ENCODE data around the gene ALDH3B2. TPM values are rescaled to one million over a fixed set of nuclear protein-coding genes. Genes with fewer than 3 reads are reported as not detected.

The ALDH3B2 gene
- total RNA-seq, 1 donor from 2014 or later: 0.65 TPM

- intact Hi-C loops (cut with DNase I): no loop called here
- Histone ChIP-seq H3K27ac (no peak overlapping the region), H3K36me3 (no peaks in the 10 kb centered on the region), H3K9me3 (no peaks in the 10 kb centered on the region), H3K4me1 (no peaks in the 10 kb centered on the region), H3K27me3 (ENCODE audit: low read depth) (peaks cover under 1% of the 10 kb centered on the region), H3K4me3 (no peak overlapping the region)
- TF ChIP-seq CTCF (IDR thresholded peaks at IDR 0.05): no peak
- no peak for ATAC-seq
- no peak for DNase-seq
These were observed 6.3 kb downstream of the ALDH3B2 start for GRCh38 chr11:67668192-67668551.

GRCh38 chr11:67667490-67668191 is 6.8 kb downstream of the ALDH3B2 start:
- H3K36me3 ChIP-seq: no peaks in the 10 kb centered on the region
- ATAC-seq (no peak), DNase-seq (no peak)
- H3K9me3 ChIP-seq: no peaks in the 10 kb centered on the region
- H3K4me1 ChIP-seq: no peaks in the 10 kb centered on the region
- no peaks in the 10 kb centered on the region for H3K27me3 ChIP-seq (ENCODE audit: low read depth)
- H3K27ac ChIP-seq: no peak overlapping the region
- intact Hi-C loops (cut with DNase I): no loop called here
- H3K4me3 ChIP-seq: no peak overlapping the region
- no peak for TF ChIP-seq CTCF (IDR thresholded peaks at IDR 0.05)

- intact Hi-C loops (cut with DNase I): no loop called here
- no peak overlapping the region for H3K4me3 ChIP-seq
- no peaks in the 10 kb centered on the region for H3K27me3 ChIP-seq (ENCODE audit: low read depth)
- no peak for TF ChIP-seq CTCF (IDR thresholded peaks at IDR 0.05)
- no peaks in the 10 kb centered on the region for H3K4me1 ChIP-seq
- no peak for ATAC-seq
- no peak overlapping the region for H3K27ac ChIP-seq
- H3K36me3 ChIP-seq: no peaks in the 10 kb centered on the region
- DNase-seq: no peak
- H3K9me3 ChIP-seq: no peaks in the 10 kb centered on the region
These were observed 7.5 kb downstream of the ALDH3B2 start for GRCh38 chr11:67666676-67667489.

GRCh38 chr11:67666303-67666645 is 8.1 kb downstream of the ALDH3B2 start:
- Histone ChIP-seq H3K9me3 (no peaks in the 10 kb centered on the region), H3K27me3 (ENCODE audit: low read depth) (no peaks in the 10 kb centered on the region), H3K4me1 (no peaks in the 10 kb centered on the region), H3K36me3 (no peaks in the 10 kb centered on the region), H3K4me3 (no peak overlapping the region), H3K27ac (no peak overlapping the region)
- no peak for TF ChIP-seq CTCF (IDR thresholded peaks at IDR 0.05)
- DNase-seq (no peak), ATAC-seq (no peak)
- intact Hi-C loops (cut with DNase I): no loop called here

GRCh38 chr11:67665541-67666302 is 8.7 kb downstream of the ALDH3B2 start:
- ATAC-seq (peak; percentile 60 to 75), DNase-seq (no peak)
- Histone ChIP-seq H3K36me3 (no peaks in the 10 kb centered on the region), H3K27me3 (ENCODE audit: low read depth) (no peaks in the 10 kb centered on the region), H3K27ac (no peak overlapping the region), H3K9me3 (no peaks in the 10 kb centered on the region), H3K4me3 (no peak overlapping the region), H3K4me1 (no peaks in the 10 kb centered on the region)
- intact Hi-C loops (cut with DNase I): no loop called here
- TF ChIP-seq CTCF (IDR thresholded peaks at IDR 0.05): peak; percentile 19

All from lower lobe of right lung (tissue), 2 donors.